A673 (cell line): ENCODE data around the gene RPL15. TPM values are rescaled to one million over a fixed set of nuclear protein-coding genes. Genes with fewer than 3 reads are reported as not detected.
"Not testable (repeated sequence)": the region's sequence is repeated elsewhere in the genome, so short reads cannot be mapped to it uniquely, and the experiment has no call there.

Experiments used
- BruUV-seq: library from RNA; stranded (reverse); fragments of 400-500 nt; replicated peaks from 2 replicates; lab custom pipeline; 2021; lab: Mats Ljungman, UMichigan
- CTCF ChIA-PET: fragments of 300-600 bp; sonication (Branson Sonifier 250); formaldehyde crosslinking; loops from one replicate; lab custom pipeline; 2022; ENCODE audit warnings: antibody characterized with exemption; lab: Charles Lee
- POLR2A ChIA-PET: fragments of 300-600 bp; sonication (Branson Sonifier 250); formaldehyde crosslinking; loops from one replicate; lab custom pipeline; 2022; ENCODE audit warnings: antibody characterized with exemption; ENCODE audit not compliant: low non-redundant PET; lab: Charles Lee
- DNase-seq: peaks from one replicate; pipeline ENCODE4 v3.0.0-alpha.2; 2015; ENCODE audit warnings: low spot score
- H3K27ac ChIP-seq: fragments of 200-600 bp; sonication (generic); 2 replicates; pipeline ENCODE4 v1.5.1; 2016; ENCODE audit warnings: mixed run types, low read depth, mild to moderate bottlenecking, mixed read lengths, antibody characterized with exemption, low read length; ENCODE audit not compliant: poor library complexity, severe bottlenecking
- H3K27me3 ChIP-seq: fragments of 200-600 bp; sonication (generic); replicated peaks from 2 replicates; pipeline ENCODE4 v1.6.1; 2017; ENCODE audit warnings: mixed run types, low read depth, mild to moderate bottlenecking, mixed read lengths, antibody characterized with exemption, low read length; ENCODE audit not compliant: insufficient read depth, poor library complexity
- H3K36me3 ChIP-seq: fragments of 200-600 bp; sonication (generic); 2 replicates; pipeline ENCODE4 v1.6.1; 2016; ENCODE audit warnings: mixed run types, mild to moderate bottlenecking, mixed read lengths, antibody characterized with exemption, low read length; ENCODE audit not compliant: insufficient read depth, poor library complexity, severe bottlenecking
- H3K4me1 ChIP-seq: fragments of 200-600 bp; sonication (generic); 2 replicates; pipeline ENCODE4 v1.6.1; 2017; ENCODE audit warnings: mixed run types, mild to moderate bottlenecking, mixed read lengths, antibody characterized with exemption, low read length; ENCODE audit not compliant: insufficient read depth, poor library complexity, severe bottlenecking
- H3K4me3 ChIP-seq: fragments of 200-600 bp; sonication (generic); 2 replicates; pipeline ENCODE4 v1.5.1; 2016; ENCODE audit warnings: low read depth, mixed run types, mild to moderate bottlenecking, mixed read lengths, low read length; ENCODE audit not compliant: poor library complexity, severe bottlenecking
- H3K9me3 ChIP-seq: fragments of 200-600 bp; sonication (generic); 2 replicates; pipeline ENCODE4 v1.6.1; 2016; ENCODE audit warnings: mixed run types, low read depth, mild to moderate bottlenecking, mixed read lengths, antibody characterized with exemption, low read length; ENCODE audit not compliant: poor library complexity, severe bottlenecking
- EZH2 ChIP-seq: fragments of 200-600 bp; sonication (generic); IDR thresholded peaks from 2 replicates; pipeline ENCODE4 v1.6.1; 2017; ENCODE audit warnings: borderline replicate concordance, low read depth, mild to moderate bottlenecking, mixed read lengths, antibody characterized with exemption, low read length; ENCODE audit not compliant: poor library complexity, severe bottlenecking
- intact Hi-C: fragments of 100-400 bp; cut with micrococcal nuclease; formaldehyde crosslinking; loops from one replicate; pipeline ENCODE4 v1.10.0; 2022; ENCODE audit not compliant: unreplicated experiment
- total RNA-seq: library from RNA; stranded (reverse); gene quantifications from 2 replicates; pipeline ENCODE4 v1.2.3, GENCODE V29; 2021
- TF ChIP-seq, protein P1 (sequence below): fragments of 300-800, 200-600 bp; sonication (generic); conservative IDR thresholded peaks from 2 replicates; pipeline ENCODE4 v1.5.1; 2017; ENCODE audit warnings: low read depth, mild to moderate bottlenecking, antibody characterized with exemption, low read length, moderate library complexity, mixed read lengths

Gene RPL15
- total RNA-seq, 1 experiment from 2014 or later, result 1,939 TPM

DNA sequence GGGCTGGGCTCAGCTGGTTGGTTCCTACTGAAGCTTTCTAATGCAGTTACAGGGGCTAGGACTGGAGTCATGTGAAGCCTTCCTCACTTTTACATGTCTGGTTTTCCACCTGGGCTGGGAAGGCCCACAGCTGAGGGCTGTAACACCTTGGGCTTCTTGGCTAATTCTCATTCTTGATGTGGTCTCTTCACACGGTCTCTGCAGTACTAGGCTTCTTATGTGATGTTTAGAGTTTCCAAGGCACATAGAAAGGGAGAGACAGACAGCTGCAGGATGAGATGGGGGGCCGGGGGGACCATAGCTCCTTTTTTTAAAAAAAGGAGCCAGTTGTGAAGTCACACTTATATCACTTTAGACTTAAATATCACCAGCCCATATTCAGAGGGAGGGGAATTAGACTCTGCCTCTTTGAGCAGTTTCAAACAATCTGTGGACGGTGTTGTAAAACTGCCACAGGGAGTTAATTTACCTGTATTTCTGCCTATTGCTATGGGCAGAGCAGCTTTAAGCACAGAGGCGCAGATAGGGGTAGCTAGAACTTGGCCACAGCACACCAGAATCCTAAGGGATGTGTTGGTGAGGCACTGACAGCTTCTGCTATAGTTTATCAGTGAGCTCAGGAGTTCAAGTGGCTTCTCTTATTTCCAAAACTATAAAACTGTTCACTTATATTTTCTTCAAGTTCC, 46.8 kb upstream of the RPL15 start:
- Histone ChIP-seq H3K9me3 (no peaks in the 10 kb centered on the region), H3K27me3 (no peaks in the 10 kb centered on the region), H3K4me3 (no peak overlapping the region), H3K27ac (no peak overlapping the region), H3K4me1 (peaks cover 10% of the 10 kb centered on the region), H3K36me3 (no peaks in the 10 kb centered on the region)
- CTCF ChIA-PET, result no interaction called here
- intact Hi-C loops, result loop anchor here (10.0 kb wide), 1 partner anchor 665 kb away; the partner anchor contains the start of gene UBE2E2
- POLR2A ChIA-PET, result no interaction called here
- no peak for DNase-seq
- BruUV-seq, result no TSS peak
- TF ChIP-seq, protein P1, sequence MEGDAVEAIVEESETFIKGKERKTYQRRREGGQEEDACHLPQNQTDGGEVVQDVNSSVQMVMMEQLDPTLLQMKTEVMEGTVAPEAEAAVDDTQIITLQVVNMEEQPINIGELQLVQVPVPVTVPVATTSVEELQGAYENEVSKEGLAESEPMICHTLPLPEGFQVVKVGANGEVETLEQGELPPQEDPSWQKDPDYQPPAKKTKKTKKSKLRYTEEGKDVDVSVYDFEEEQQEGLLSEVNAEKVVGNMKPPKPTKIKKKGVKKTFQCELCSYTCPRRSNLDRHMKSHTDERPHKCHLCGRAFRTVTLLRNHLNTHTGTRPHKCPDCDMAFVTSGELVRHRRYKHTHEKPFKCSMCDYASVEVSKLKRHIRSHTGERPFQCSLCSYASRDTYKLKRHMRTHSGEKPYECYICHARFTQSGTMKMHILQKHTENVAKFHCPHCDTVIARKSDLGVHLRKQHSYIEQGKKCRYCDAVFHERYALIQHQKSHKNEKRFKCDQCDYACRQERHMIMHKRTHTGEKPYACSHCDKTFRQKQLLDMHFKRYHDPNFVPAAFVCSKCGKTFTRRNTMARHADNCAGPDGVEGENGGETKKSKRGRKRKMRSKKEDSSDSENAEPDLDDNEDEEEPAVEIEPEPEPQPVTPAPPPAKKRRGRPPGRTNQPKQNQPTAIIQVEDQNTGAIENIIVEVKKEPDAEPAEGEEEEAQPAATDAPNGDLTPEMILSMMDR, result no peak
- TF ChIP-seq EZH2, result no peak

DNA sequence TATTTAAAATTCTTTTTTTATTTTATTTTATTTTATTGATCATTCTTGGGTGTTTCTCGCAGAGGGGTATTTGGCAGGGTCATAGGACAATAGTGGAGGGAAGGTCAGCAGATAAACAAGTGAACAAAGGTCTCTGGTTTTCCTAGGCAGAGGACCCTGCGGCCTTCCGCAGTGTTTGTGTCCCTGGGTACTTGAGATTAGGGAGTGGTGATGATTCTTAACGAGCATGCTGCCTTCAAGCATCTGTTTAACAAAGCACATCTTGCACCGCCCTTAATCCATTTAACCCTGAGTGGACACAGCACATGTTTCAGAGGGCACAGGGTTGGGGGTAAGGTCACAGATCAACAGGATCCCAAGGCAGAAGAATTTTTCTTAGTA, 46.3 kb upstream of the RPL15 start:
- DNase-seq, POLR2A ChIA-PET, H3K36me3 ChIP-seq, H3K27ac ChIP-seq, H3K4me3 ChIP-seq, CTCF ChIA-PET, BruUV-seq, H3K9me3 ChIP-seq, H3K27me3 ChIP-seq: not testable (repeated sequence)
- peaks cover 15% of the 10 kb centered on the region for H3K4me1 ChIP-seq
- intact Hi-C loops, result loop anchor here (10.0 kb wide), 1 partner anchor 666 kb away; the partner anchor contains the start of gene UBE2E2

DNA sequence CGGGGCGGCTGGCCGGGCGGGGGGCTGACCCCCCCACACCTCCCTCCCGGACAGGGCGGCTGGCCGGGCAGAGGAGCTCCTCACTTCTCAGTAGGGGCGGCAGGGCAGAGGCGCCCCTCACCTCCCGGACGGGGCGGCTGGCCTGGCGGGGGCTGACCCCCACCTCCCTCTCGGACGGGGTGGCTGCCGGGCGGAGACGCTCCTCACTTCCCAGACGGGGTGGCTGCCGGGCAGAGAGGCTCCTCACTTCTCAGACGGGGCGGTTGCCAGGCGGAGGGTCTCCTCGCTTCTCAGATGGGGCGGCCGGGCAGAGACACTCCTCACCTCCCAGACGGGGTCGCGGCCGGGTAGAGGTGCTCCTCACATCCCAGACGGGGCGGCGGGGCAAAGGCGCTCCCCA, 45.6 kb upstream of the RPL15 start:
- BruUV-seq, H3K9me3 ChIP-seq, POLR2A ChIA-PET, CTCF ChIA-PET, H3K36me3 ChIP-seq, DNase-seq, H3K4me3 ChIP-seq, H3K27me3 ChIP-seq, H3K27ac ChIP-seq: not testable (repeated sequence)
- intact Hi-C loops, result loop anchor here (10.0 kb wide), 1 partner anchor 667 kb away; the partner anchor contains the start of gene UBE2E2
- peaks cover 16% of the 10 kb centered on the region for H3K4me1 ChIP-seq

DNA sequence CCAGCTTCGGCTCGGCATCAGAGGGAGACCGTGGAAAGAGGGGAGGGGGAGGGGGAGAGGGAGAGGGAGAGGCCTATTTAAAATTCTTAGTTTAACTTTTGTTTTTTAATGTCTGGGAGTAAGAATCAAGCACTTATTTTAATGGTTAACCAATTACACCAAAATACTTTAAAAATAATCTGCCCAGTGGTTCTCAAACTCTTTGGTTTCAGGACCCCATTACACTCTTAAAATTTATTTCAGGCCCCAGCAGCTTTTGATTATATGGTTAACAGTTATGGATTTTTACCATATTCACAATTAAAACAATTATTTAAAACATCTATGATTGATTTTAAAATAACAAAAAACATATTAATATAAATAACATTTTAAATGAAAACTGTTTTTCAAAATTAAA, 44.6 kb upstream of the RPL15 start:
- Histone ChIP-seq H3K4me1 (peaks cover 25% of the 10 kb centered on the region), H3K27me3 (no peaks in the 10 kb centered on the region), H3K9me3 (no peaks in the 10 kb centered on the region), H3K36me3 (no peaks in the 10 kb centered on the region), H3K4me3 (no peak overlapping the region), H3K27ac (no peak overlapping the region)
- POLR2A ChIA-PET, result no interaction called here
- no peak for TF ChIP-seq EZH2
- TF ChIP-seq, protein P1, result no peak
- no TSS peak for BruUV-seq
- intact Hi-C loops, result loop anchor here (10.0 kb wide), 1 partner anchor 668 kb away; the partner anchor contains the start of gene UBE2E2
- CTCF ChIA-PET, result no interaction called here
- DNase-seq, result no peak
